ENCODE measurements around the gene IGSF9. TPM values are rescaled to one million over a fixed set of nuclear protein-coding genes. Genes with fewer than 3 reads are reported as not detected.

IGSF9 gene
- total RNA-seq, 1 donor from 2014 or later = 2.1 TPM

- no peak for TF ChIP-seq EZH2 (IDR thresholded peaks at IDR 0.05; ENCODE audit: insufficient read depth, low read length)
- no peak for TF ChIP-seq CTCF (IDR thresholded peaks at IDR 0.05; ENCODE audit: insufficient read depth, low read depth, low read length)
- Histone ChIP-seq H3K36me3 (ENCODE audit: insufficient read depth, low read length) (peaks cover 2% of the 10 kb centered on the region), H3K27me3 (ENCODE audit: insufficient read depth, low read length) (no peaks in the 10 kb centered on the region), H3K4me3 (ENCODE audit: insufficient read depth, low read depth, low read length) (no peak overlapping the region), H3K79me2 (ENCODE audit: insufficient read depth, low read length) (no peaks in the 10 kb centered on the region), H3K9ac (ENCODE audit: low read length) (peak overlapping the region; percentile 59), H3K4me1 (ENCODE audit: insufficient read depth, low read length) (peaks cover 51% of the 10 kb centered on the region), H3K9me3 (ENCODE audit: insufficient read depth, low read depth, low read length) (no peaks in the 10 kb centered on the region), H4K20me1 (ENCODE audit: insufficient read depth, low read length) (peaks cover 2% of the 10 kb centered on the region), H3K4me2 (ENCODE audit: low read length) (peak overlapping the region; percentile 74), H3K27ac (ENCODE audit: low read depth, low read length) (peak overlapping the region; percentile 81), H2AFZ (ENCODE audit: low read depth, low read length) (no peak overlapping the region)
- peak overlapping the region; percentile 99 for H3K27ac Mint-ChIP-seq (ENCODE audit: unreplicated experiment)
- peaks cover 70% of the 10 kb centered on the region for H3K4me1 Mint-ChIP-seq (ENCODE audit: low read depth, unreplicated experiment)
- no peak for FAIRE-seq
- H3K4me3 Mint-ChIP-seq (ENCODE audit: unreplicated experiment) = no peak overlapping the region
- no peaks in the 10 kb centered on the region for H3K27me3 Mint-ChIP-seq (ENCODE audit: low read depth, unreplicated experiment)
- H3K9me3 Mint-ChIP-seq (ENCODE audit: unreplicated experiment) = no peaks in the 10 kb centered on the region
- DNase-seq (ENCODE audit: low read depth) = no peak
- peaks cover 2% of the 10 kb centered on the region for H3K36me3 Mint-ChIP-seq (ENCODE audit: low read depth, unreplicated experiment)
Measured at GRCh38 chr1:159911326-159912070, 33.9 kb downstream of the IGSF9 start.

GRCh38 chr1:159908031-159908940, 37.1 kb downstream of the IGSF9 start:
- TF ChIP-seq EZH2 (IDR thresholded peaks at IDR 0.05; ENCODE audit: insufficient read depth, low read length) (no peak), CTCF (IDR thresholded peaks at IDR 0.05; ENCODE audit: insufficient read depth, low read depth, low read length) (no peak)
- no peak for DNase-seq (ENCODE audit: low read depth)
- Histone ChIP-seq H3K4me1 (ENCODE audit: insufficient read depth, low read length) (peaks cover 39% of the 10 kb centered on the region), H3K79me2 (ENCODE audit: insufficient read depth, low read length) (no peaks in the 10 kb centered on the region), H4K20me1 (ENCODE audit: insufficient read depth, low read length) (no peaks in the 10 kb centered on the region), H3K9me3 (ENCODE audit: insufficient read depth, low read depth, low read length) (no peaks in the 10 kb centered on the region), H3K9ac (ENCODE audit: low read length) (no peak overlapping the region), H3K27me3 (ENCODE audit: insufficient read depth, low read length) (no peaks in the 10 kb centered on the region), H3K36me3 (ENCODE audit: insufficient read depth, low read length) (no peaks in the 10 kb centered on the region), H3K4me2 (ENCODE audit: low read length) (no peak overlapping the region), H3K4me3 (ENCODE audit: insufficient read depth, low read depth, low read length) (no peak overlapping the region), H2AFZ (ENCODE audit: low read depth, low read length) (no peak overlapping the region), H3K27ac (ENCODE audit: low read depth, low read length) (no peak overlapping the region)
- H3K4me3 Mint-ChIP-seq (ENCODE audit: unreplicated experiment) = no peak overlapping the region
- FAIRE-seq = no peak
- no peaks in the 10 kb centered on the region for H3K36me3 Mint-ChIP-seq (ENCODE audit: low read depth, unreplicated experiment)
- H3K27me3 Mint-ChIP-seq (ENCODE audit: low read depth, unreplicated experiment) = no peaks in the 10 kb centered on the region
- no peak overlapping the region for H3K27ac Mint-ChIP-seq (ENCODE audit: unreplicated experiment)
- H3K4me1 Mint-ChIP-seq (ENCODE audit: low read depth, unreplicated experiment) = peaks cover 40% of the 10 kb centered on the region
- peaks cover 7% of the 10 kb centered on the region for H3K9me3 Mint-ChIP-seq (ENCODE audit: unreplicated experiment)
